B cell (primary cell): Measurements from ENCODE around the gene SPTBN1. TPM values are rescaled to one million over a fixed set of nuclear protein-coding genes. Genes with fewer than 3 reads are reported as not detected.

Experiments
- ATAC-seq: fragments of 200-7000 bp; cut with Tn5 transposase; one replicate; pipeline ENCODE4 v1.10.0; 2021; ENCODE audit warnings: low read depth, mild to moderate bottlenecking, moderate number of reproducible peaks, moderate library complexity
- CTCF ChIA-PET: fragments of 350-600 bp; sonication (Branson Sonifier 250); formaldehyde crosslinking; loops from one replicate; lab custom pipeline; 2021; ENCODE audit warnings: antibody characterized with exemption, inconsistent platforms; lab: Charles Lee
- POLR2A ChIA-PET: fragments of 350-600 bp; sonication (Branson Sonifier 250); formaldehyde crosslinking; loops from one replicate; lab custom pipeline; 2021; ENCODE audit warnings: antibody characterized with exemption; lab: Charles Lee
- DNase-seq: peaks from one replicate; pipeline ENCODE4 v3.0.0; 2013
- H2AFZ ChIP-seq: 2 replicates; pipeline ENCODE4 v1.6.1; 2012; ENCODE audit warnings: mild to moderate bottlenecking, low read depth, low read length; ENCODE audit not compliant: insufficient read depth, poor library complexity, severe bottlenecking
- H3K27ac ChIP-seq, 2 donors: 1 replicate in 1 of 2; 2 replicates in 1 of 2; pipeline ENCODE4 v1.5.1; 2012 to 2013; ENCODE audit warnings: low read length in 2 of 2, mild to moderate bottlenecking in 2 of 2, moderate library complexity in 1 of 2
- H3K27me3 ChIP-seq, 4 experiments: fragments of 200-600 bp in 1 of 4; sonication (generic) in 1 of 4; replicated peaks in 1 of 4; 1 replicate in 2 of 4; 2 replicates in 2 of 4; pipeline versions ENCODE4 v1.6.1 to v1.7.0; 2013 to 2016; ENCODE audit warnings: low read length in 3 of 4, mild to moderate bottlenecking in 2 of 4, mixed read lengths in 1 of 4, moderate library complexity in 1 of 4; ENCODE audit not compliant: insufficient read depth in 4 of 4, control insufficient read depth in 3 of 4; ENCODE audit errors: control extremely low read depth in 1 of 4
- H3K36me3 ChIP-seq, 2 experiments: replicated peaks in 1 of 2; 1 replicate in 1 of 2; 2 replicates in 1 of 2; pipeline versions ENCODE4 v1.6.1 to v1.7.1; 2013; ENCODE audit warnings: low read length in 1 of 2; ENCODE audit not compliant: insufficient read depth in 2 of 2, control insufficient read depth in 1 of 2; ENCODE audit errors: control extremely low read depth in 1 of 2, extremely low read depth in 1 of 2
- H3K4me1 ChIP-seq, 2 donors: fragments of 200-600 bp in 1 of 2; sonication (generic) in 1 of 2; 1 replicate in 1 of 2; 2 replicates in 1 of 2; pipeline versions ENCODE4 v1.5.1 to v1.6.1; 2013 to 2017; ENCODE audit warnings: low read length in 2 of 2; ENCODE audit not compliant: control insufficient read depth in 2 of 2, insufficient read depth in 2 of 2
- H3K4me2 ChIP-seq: replicated peaks from 2 replicates; pipeline ENCODE3; 2012; ENCODE audit warnings: mild to moderate bottlenecking, low read depth, low read length; ENCODE audit not compliant: poor library complexity, severe bottlenecking
- H3K4me3 ChIP-seq, 5 experiments: fragments of 200-600 bp in 1 of 5; sonication (generic) in 1 of 5; 1 replicate in 3 of 5; 2 replicates in 2 of 5; pipeline versions ENCODE4 v1.5.1 to v1.7.0; 2011 to 2016; ENCODE audit warnings: low read length in 4 of 5, mild to moderate bottlenecking in 4 of 5, low read depth in 2 of 5, control low read depth in 1 of 5, moderate library complexity in 1 of 5; ENCODE audit not compliant: insufficient read depth in 1 of 5; ENCODE audit errors: control extremely low read depth in 1 of 5, extremely low read depth in 1 of 5
- H3K79me2 ChIP-seq: fragments of 200-600 bp; sonication (generic); one replicate; pipeline ENCODE4 v1.6.0; 2016; ENCODE audit warnings: low read length; ENCODE audit not compliant: control insufficient read depth, insufficient read depth
- H3K9ac ChIP-seq: fragments of 200-600 bp; sonication (generic); 2 replicates; pipeline ENCODE4 v1.6.1; 2017; ENCODE audit warnings: mild to moderate bottlenecking, low read length, moderate library complexity
- H3K9me3 ChIP-seq, 3 donors: one replicate each; pipeline versions ENCODE4 v1.6.1 to v1.7.1; 2013; ENCODE audit warnings: low read length in 2 of 3; ENCODE audit not compliant: control insufficient read depth in 2 of 3, insufficient read depth in 1 of 3; ENCODE audit errors: control extremely low read depth in 1 of 3
- H4K20me1 ChIP-seq: 2 replicates; pipeline ENCODE4 v1.6.0; 2012; ENCODE audit warnings: mild to moderate bottlenecking, low read length; ENCODE audit not compliant: insufficient read depth, control insufficient read depth, poor library complexity, severe bottlenecking
- H3K27ac Mint-ChIP-seq: one replicate; pipeline ENCODE4 v1.8.0; 2021; ENCODE audit warnings: mixed read lengths
- H3K27me3 Mint-ChIP-seq: one replicate; pipeline ENCODE4 v1.8.0; 2021; ENCODE audit warnings: mixed read lengths
- H3K4me1 Mint-ChIP-seq: one replicate; pipeline ENCODE4 v1.8.0; 2021; ENCODE audit warnings: mixed read lengths
- H3K4me3 Mint-ChIP-seq: one replicate; pipeline ENCODE4 v1.8.0; 2021; ENCODE audit warnings: mixed read lengths
- H3K9me3 Mint-ChIP-seq: one replicate; pipeline ENCODE4 v1.8.0; 2022; ENCODE audit warnings: mixed read lengths; ENCODE audit not compliant: insufficient read depth
- EZH2 ChIP-seq: IDR thresholded peaks from 2 replicates; pipeline ENCODE4 v1.6.1; 2012; ENCODE audit warnings: borderline replicate concordance, low read depth, mild to moderate bottlenecking, moderate library complexity, low read length; ENCODE audit not compliant: insufficient read depth, poor library complexity, severe bottlenecking
- WGBS: methylation state at CpG from one replicate; pipeline ENCODE4 v1.1.5; 2013; ENCODE audit warnings: missing lambda C conversion rate; ENCODE audit not compliant: insufficient coverage; 5-methylcytosine and 5-hydroxymethylcytosine counted together
- intact Hi-C: fragments of 100-400 bp; cut with micrococcal nuclease; formaldehyde crosslinking; loops from one replicate; pipeline ENCODE4 v1.10.0; 2022
- polyA plus RNA-seq: library from polyadenylated mRNA; depleted of rRNA; stranded (reverse); fragments of >200 nt; gene quantifications from 2 replicates; pipeline ENCODE4 v1.2.3, GENCODE V29; 2012
- total RNA-seq, 2 donors: library from RNA; stranded (reverse); fragments of 120-200 nt in 1 of 2; gene quantifications; 1 replicate in 1 of 2; 2 replicates in 1 of 2; pipeline versions ENCODE4 v1.2.3 to v1.2.4, GENCODE V29; 2013 to 2022
- TF ChIP-seq, protein P1 (sequence below): fragments of 200-600 bp; IDR thresholded peaks from one replicate; pipeline ENCODE4 v1.8.0; 2022; ENCODE audit warnings: antibody characterized with exemption, mild to moderate bottlenecking

Gene SPTBN1
- total and polyA plus RNA-seq, 2 donors (not counting 1 experiment from before 2014, with no cell fraction given): 43.7 to 144 TPM

DNA sequence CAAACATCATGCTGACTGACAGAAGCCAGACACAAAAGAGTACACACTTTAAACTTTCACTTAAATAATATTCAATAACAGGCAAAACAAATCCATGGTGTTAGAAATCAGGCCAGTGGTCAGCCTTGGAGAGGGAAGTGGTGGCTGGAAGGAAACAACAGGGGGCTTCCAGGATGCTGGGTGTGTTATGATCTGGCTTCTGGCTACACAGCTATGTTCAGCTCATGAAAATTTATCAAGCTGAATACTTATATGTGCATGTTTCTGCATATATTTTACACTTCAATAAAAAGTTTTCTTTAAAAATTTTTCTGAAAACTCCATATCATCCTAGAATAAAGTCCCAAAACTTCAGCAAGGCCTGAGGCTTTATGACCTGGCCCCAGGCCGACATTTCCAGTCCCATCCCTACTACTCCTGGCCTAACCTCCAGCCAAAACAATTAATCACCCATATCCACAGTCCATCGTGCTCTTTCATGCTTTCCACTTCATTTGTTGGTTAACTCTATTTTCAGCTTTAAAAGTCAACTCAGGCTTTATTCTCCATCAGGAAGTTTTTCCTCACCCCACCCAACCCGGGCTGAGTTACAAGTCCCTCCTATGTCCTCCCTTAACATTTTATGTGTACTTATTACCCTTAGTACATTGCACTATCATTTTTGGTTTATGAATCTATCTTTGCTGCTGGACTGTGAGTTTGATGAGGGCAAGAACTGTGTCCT lies 27.9 kb upstream of the SPTBN1 start:
- no peak overlapping the region for H3K9ac ChIP-seq
- TF ChIP-seq EZH2: no peak
- TF ChIP-seq, protein P1, sequence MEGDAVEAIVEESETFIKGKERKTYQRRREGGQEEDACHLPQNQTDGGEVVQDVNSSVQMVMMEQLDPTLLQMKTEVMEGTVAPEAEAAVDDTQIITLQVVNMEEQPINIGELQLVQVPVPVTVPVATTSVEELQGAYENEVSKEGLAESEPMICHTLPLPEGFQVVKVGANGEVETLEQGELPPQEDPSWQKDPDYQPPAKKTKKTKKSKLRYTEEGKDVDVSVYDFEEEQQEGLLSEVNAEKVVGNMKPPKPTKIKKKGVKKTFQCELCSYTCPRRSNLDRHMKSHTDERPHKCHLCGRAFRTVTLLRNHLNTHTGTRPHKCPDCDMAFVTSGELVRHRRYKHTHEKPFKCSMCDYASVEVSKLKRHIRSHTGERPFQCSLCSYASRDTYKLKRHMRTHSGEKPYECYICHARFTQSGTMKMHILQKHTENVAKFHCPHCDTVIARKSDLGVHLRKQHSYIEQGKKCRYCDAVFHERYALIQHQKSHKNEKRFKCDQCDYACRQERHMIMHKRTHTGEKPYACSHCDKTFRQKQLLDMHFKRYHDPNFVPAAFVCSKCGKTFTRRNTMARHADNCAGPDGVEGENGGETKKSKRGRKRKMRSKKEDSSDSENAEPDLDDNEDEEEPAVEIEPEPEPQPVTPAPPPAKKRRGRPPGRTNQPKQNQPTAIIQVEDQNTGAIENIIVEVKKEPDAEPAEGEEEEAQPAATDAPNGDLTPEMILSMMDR: no peak
- ChIA-PET POLR2A (no interaction called here), CTCF (no interaction called here)
- H3K4me3 ChIP-seq: no peak overlapping the region
- no peaks in the 10 kb centered on the region for H4K20me1 ChIP-seq
- Mint-ChIP-seq H3K27ac (no peak overlapping the region), H3K4me3 (no peak overlapping the region), H3K4me1 (peaks cover 3% of the 10 kb centered on the region), H3K9me3 (no peaks in the 10 kb centered on the region), H3K27me3 (peaks cover 4% of the 10 kb centered on the region)
- H3K79me2 ChIP-seq: no peaks in the 10 kb centered on the region
- WGBS: 88% methylated on average over 2 of the region's 3 CpGs
- H3K27ac ChIP-seq: no peak overlapping the region
- no peak overlapping the region for H2AFZ ChIP-seq
- H3K4me2 ChIP-seq: no peak overlapping the region
- H3K36me3 ChIP-seq: no peaks in the 10 kb centered on the region
- ATAC-seq (no peak), DNase-seq (no peak)
- peaks cover 0 to 4% (median 0%) of the 10 kb centered on the region in 3 donors for H3K9me3 ChIP-seq
- no peaks in the 10 kb centered on the region for H3K4me1 ChIP-seq
- intact Hi-C loops: no loop called here
- peaks cover 0 to 8% (median 2%) of the 10 kb centered on the region in 4 experiments for H3K27me3 ChIP-seq

- no CpG with 5 or more reads among the region's 5 CpGs for WGBS
- H3K4me3 Mint-ChIP-seq: no peak overlapping the region
- DNase-seq (no peak), ATAC-seq (no peak)
- no peaks in the 10 kb centered on the region for H3K9me3 Mint-ChIP-seq
- Histone ChIP-seq H3K27me3 (peaks cover 0 to 7% (median 2%) of the 10 kb centered on the region in 4 experiments), H3K9me3 (peaks cover 0 to 4% (median 0%) of the 10 kb centered on the region in 3 donors), H3K4me1 (no peaks in the 10 kb centered on the region), H2AFZ (no peak overlapping the region), H3K36me3 (no peaks in the 10 kb centered on the region), H3K4me2 (no peak overlapping the region), H3K4me3 (no peak overlapping the region), H3K27ac (no peak overlapping the region), H3K9ac (no peak overlapping the region), H3K79me2 (no peaks in the 10 kb centered on the region), H4K20me1 (no peaks in the 10 kb centered on the region)
- ChIA-PET POLR2A (no interaction called here), CTCF (no interaction called here)
- TF ChIP-seq EZH2: no peak
- TF ChIP-seq, protein P1: no peak
- peaks cover 3% of the 10 kb centered on the region for H3K4me1 Mint-ChIP-seq
- intact Hi-C loops: no loop called here
- H3K27ac Mint-ChIP-seq: no peak overlapping the region
- H3K27me3 Mint-ChIP-seq: peaks cover 4% of the 10 kb centered on the region
These were observed 27.1 kb upstream of the SPTBN1 start for GRCh38 chr2:54429054-54429453.
